Common myeloid progenitor, CD34-positive (primary cell): ENCODE data around the gene CAPZB.
A peak's percentile ranks its signal among the peaks of the same experiment; 100 is the strongest.

Experiments used
- CTCF ChIA-PET: fragments of 350-600 bp; sonication (Branson Sonifier 250); formaldehyde crosslinking; loops from one replicate; lab custom pipeline; 2021; ENCODE audit warnings: antibody characterized with exemption; lab: Charles Lee
- POLR2A ChIA-PET: fragments of 350-600 bp; sonication (Branson Sonifier 250); formaldehyde crosslinking; loops from one replicate; lab custom pipeline; 2021; ENCODE audit warnings: antibody characterized with exemption; lab: Charles Lee
- DNase-seq, 3 donors: peaks; one replicate each; pipeline versions ENCODE4 v3.0.0 to v3.0.0-alpha.2; 2013
- H3K27ac ChIP-seq, 2 experiments: 1 replicate in 1 of 2; 2 replicates in 1 of 2; pipeline ENCODE4 v1.7.0; 2013; ENCODE audit warnings: inconsistent platforms in 2 of 2, low read length in 2 of 2, mild to moderate bottlenecking in 2 of 2, low read depth in 1 of 2, moderate library complexity in 1 of 2; ENCODE audit not compliant: severe bottlenecking in 2 of 2, insufficient read depth in 1 of 2, poor library complexity in 1 of 2
- H3K27me3 ChIP-seq, 5 experiments: replicated peaks in 2 of 5; 1 replicate in 3 of 5; 2 replicates in 2 of 5; pipeline versions ENCODE4 v1.6.1 to v1.7.0; 2013; ENCODE audit warnings: low read length in 4 of 5, mild to moderate bottlenecking in 2 of 5, moderate library complexity in 2 of 5, inconsistent platforms in 1 of 5; ENCODE audit not compliant: insufficient read depth in 5 of 5, control insufficient read depth in 4 of 5
- H3K36me3 ChIP-seq, 4 experiments: 1 replicate in 2 of 4; 2 replicates in 2 of 4; pipeline versions ENCODE4 v1.6.1 to v1.7.0; 2013; ENCODE audit warnings: low read length in 3 of 4, control low read depth in 1 of 4, mild to moderate bottlenecking in 1 of 4; ENCODE audit not compliant: control insufficient read depth in 4 of 4, insufficient read depth in 4 of 4
- H3K4me1 ChIP-seq, 4 experiments: 1 replicate in 3 of 4; 2 replicates in 1 of 4; pipeline versions ENCODE4 v1.6.1 to v1.7.1; 2013; ENCODE audit warnings: low read length in 3 of 4, mild to moderate bottlenecking in 3 of 4, control low read depth in 1 of 4, inconsistent platforms in 1 of 4, moderate library complexity in 1 of 4; ENCODE audit not compliant: control insufficient read depth in 4 of 4, insufficient read depth in 4 of 4; ENCODE audit errors: control extremely low read depth in 1 of 4
- H3K4me3 ChIP-seq, 7 experiments: 1 replicate in 4 of 7; 2 replicates in 3 of 7; pipeline versions ENCODE4 v1.5.1 to v1.7.0; 2013; ENCODE audit warnings: mild to moderate bottlenecking in 7 of 7, low read length in 6 of 7, moderate library complexity in 6 of 7, inconsistent platforms in 2 of 7, low read depth in 2 of 7, control low read depth in 1 of 7; ENCODE audit not compliant: insufficient read depth in 4 of 7, control insufficient read depth in 1 of 7; ENCODE audit errors: extremely low read depth in 1 of 7
- H3K9me3 ChIP-seq, 5 experiments: 1 replicate in 4 of 5; 2 replicates in 1 of 5; pipeline versions ENCODE4 v1.6.1 to v1.7.1; 2013; ENCODE audit warnings: low read length in 4 of 5, mild to moderate bottlenecking in 2 of 5, inconsistent platforms in 1 of 5, low read depth in 1 of 5, moderate library complexity in 1 of 5; ENCODE audit not compliant: control insufficient read depth in 4 of 5, insufficient read depth in 2 of 5; ENCODE audit errors: control extremely low read depth in 1 of 5
- WGBS: methylation state at CpG from one replicate; pipeline ENCODE4 v1.1.5; 2013; ENCODE audit not compliant: insufficient coverage; 5-methylcytosine and 5-hydroxymethylcytosine counted together

CAPZB gene

DNA sequence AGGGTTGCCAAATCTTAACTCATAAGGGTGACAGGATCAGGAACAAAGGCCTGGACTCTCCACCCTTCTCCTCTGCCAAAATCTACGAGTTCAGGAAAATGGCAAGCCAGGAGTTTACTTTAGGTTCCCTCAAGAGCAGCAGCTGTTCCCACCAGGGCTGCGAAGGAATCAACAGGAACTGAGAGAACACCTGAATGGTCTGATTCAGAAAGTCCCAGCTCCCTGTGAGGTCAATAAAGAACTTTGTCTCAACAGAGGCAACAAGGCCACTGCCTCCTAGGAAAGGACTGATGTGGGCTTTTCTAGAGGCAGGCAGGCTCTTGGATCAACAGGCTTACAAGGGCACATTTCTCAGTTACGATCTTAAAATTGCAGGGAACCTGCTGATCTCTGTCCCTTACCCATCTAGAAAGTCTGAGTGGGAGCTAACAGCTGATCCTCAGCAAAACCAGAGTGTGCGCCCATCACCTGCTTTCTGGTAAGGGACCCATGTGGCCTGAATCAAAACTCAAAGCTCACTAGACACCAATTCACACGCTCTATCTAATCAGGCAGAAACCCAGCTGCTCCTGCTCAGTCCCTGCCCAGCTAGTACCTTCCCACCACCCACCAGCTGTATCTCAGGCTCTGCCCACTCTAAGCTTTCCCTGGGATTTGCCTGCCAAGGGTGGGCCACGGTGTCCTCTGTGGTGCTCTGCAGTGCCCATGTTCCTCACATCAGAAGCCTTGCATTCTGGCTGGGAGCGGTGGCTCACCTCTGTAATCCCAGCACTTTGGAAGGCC lies 83.1 kb downstream of the CAPZB start:
- H3K27ac ChIP-seq: no peak overlapping the region
- H3K4me3 ChIP-seq: no peak overlapping the region
- ChIA-PET CTCF (interaction anchor here (1.0 to 1.9 kb wide), 7 partner anchors 9 to 252 kb away, joined by 3 to 5 read pairs (median 4); no protein-coding TSS in a partner anchor), POLR2A (no interaction called here)
- no peak for DNase-seq
- peaks cover 2 to 48% (median 10%) of the 10 kb centered on the region in 4 experiments for H3K36me3 ChIP-seq
- H3K4me1 ChIP-seq: peaks cover 0 to 5% (median 0%) of the 10 kb centered on the region in 4 experiments
- no peaks in the 10 kb centered on the region for H3K9me3 ChIP-seq
- WGBS: 92% methylated on average over 5 of the region's 7 CpGs
- H3K27me3 ChIP-seq: no peaks in the 10 kb centered on the region

DNA sequence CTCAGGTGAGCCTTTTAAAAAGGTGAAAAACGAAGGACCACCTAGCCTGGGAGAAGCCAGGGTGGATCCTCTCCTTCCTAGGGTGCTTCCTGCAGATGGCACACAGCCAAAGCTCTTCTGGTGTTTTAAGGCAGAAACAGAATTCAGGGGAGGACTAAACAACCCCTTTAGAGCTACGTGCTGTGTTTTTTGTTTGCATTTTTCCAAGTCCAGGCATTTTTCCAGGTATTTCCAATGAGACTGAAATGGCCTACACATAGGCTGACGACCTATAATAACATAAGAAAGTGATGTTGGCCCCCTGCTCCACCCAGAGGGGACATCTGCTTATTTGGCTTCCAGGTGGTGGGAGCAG lies 83.8 kb downstream of the CAPZB start:
- H3K36me3 ChIP-seq: peaks cover 2 to 45% (median 10%) of the 10 kb centered on the region in 4 experiments
- CTCF ChIA-PET: interaction anchor here (1.0 to 2.3 kb wide), 5 partner anchors 13 to 252 kb away, joined by 3 to 5 read pairs (median 4); no protein-coding TSS in a partner anchor
- no peak for DNase-seq
- H3K27me3 ChIP-seq: no peaks in the 10 kb centered on the region
- H3K9me3 ChIP-seq: no peaks in the 10 kb centered on the region
- H3K4me1 ChIP-seq: peaks cover 0 to 5% (median 0%) of the 10 kb centered on the region in 4 experiments
- WGBS: 97% methylated on average over 3 of the region's 3 CpGs
- no peak overlapping the region for H3K4me3 ChIP-seq
- POLR2A ChIA-PET: no interaction called here
- no peak overlapping the region for H3K27ac ChIP-seq

DNA sequence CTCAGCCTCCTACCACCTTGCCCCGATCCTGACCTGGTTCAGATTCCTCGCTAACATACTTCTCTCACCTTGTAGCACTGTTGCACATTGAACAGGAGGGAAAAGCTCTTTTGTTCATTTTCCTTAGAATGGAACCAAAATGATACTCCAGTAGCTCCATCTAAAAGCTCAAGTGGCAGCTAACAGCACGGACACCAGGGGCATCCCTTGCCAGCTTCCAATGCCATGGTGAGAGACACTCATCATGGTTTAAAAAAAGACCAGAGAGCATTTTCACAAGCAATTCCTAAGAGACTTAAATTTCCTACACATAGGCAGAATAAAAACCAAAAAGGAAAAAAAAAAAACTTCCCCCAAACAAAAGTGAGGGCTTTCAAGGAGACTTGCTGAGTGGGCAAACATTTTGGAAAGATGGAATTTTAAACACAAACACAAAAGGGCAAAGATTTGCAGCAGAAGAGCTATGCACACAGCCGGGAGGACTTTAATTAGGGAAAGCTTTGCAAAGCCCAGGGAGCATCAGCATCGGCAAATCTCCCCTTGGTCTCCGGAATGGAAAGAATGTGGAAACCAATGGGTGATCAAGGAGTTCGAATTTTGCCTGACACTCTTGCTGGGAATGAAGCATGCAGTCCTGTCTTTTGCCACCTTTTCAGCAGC lies 84.3 kb downstream of the CAPZB start:
- CTCF ChIA-PET: interaction anchor here (1.1 to 2.3 kb wide), 4 partner anchors 13 to 253 kb away, joined by 3 to 5 read pairs (median 4); no protein-coding TSS in a partner anchor
- H3K36me3 ChIP-seq: peaks cover 5 to 46% (median 10%) of the 10 kb centered on the region in 4 experiments
- no peak overlapping the region for H3K4me3 ChIP-seq
- H3K27me3 ChIP-seq: no peaks in the 10 kb centered on the region
- WGBS: 91% methylated on average over 6 of the region's 7 CpGs
- POLR2A ChIA-PET: no interaction called here
- DNase-seq: no peak
- H3K9me3 ChIP-seq: no peaks in the 10 kb centered on the region
- H3K4me1 ChIP-seq: peaks cover 0 to 2% (median 0%) of the 10 kb centered on the region in 4 experiments
- no peak overlapping the region for H3K27ac ChIP-seq

DNA sequence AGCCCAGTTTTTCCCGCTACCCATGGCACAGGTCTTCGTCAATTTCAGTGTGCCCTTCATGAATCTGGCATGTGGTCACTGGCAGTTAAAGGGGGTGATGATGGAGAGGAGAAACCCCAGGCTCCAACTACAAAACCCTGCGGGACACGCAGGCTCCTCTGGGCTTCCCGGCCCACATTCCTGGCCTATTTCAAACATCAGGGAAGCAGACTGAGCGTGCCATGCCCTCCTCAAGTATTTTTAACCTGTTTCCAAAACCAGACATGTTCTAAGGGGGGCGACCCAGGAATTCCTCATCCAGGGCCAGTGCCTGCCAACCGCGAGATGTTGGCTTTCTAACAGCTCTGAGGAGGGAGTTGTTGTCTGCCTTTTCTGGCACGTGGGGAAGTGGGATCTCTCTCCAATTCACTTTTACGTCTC lies 85.1 kb downstream of the CAPZB start:
- WGBS: 100% methylated on average over 10 of the region's 11 CpGs
- Histone ChIP-seq H3K36me3 (peaks cover 10 to 50% (median 10%) of the 10 kb centered on the region in 4 experiments), H3K4me1 (no peaks in the 10 kb centered on the region), H3K4me3 (no peak overlapping the region), H3K27me3 (no peaks in the 10 kb centered on the region), H3K27ac (no peak overlapping the region), H3K9me3 (no peaks in the 10 kb centered on the region)
- no peak for DNase-seq
- ChIA-PET CTCF (interaction anchor here (1.3 to 2.3 kb wide), 3 partner anchors 14 to 23 kb away, joined by 3 to 5 read pairs (median 5); no protein-coding TSS in a partner anchor), POLR2A (no interaction called here)

DNA sequence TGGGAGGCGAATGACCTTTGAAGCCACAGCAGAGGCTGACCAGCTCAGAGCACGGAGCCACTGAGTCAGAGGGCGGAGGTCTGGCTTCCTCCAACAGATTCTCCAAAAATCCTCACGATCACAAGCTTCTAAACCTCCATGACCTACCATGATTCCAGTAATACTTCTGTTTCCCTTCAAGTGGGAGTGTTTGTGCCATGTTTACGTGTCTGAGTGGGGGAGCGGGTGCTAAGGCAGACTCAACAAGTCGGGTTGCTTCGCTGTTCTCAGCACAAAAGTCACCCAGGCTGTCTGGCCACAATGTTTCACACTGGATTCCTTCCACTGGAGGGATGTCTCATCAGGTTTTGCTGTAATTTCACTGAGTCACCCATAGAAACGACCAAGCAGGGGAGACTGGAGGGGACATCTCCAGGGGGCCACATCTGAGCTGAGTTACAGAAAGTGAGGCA lies 87.0 kb downstream of the CAPZB start:
- Histone ChIP-seq H3K9me3 (no peaks in the 10 kb centered on the region), H3K36me3 (peaks cover 6 to 43% (median 9%) of the 10 kb centered on the region in 4 experiments), H3K4me3 (no peak overlapping the region), H3K4me1 (peaks cover 0 to 7% (median 4%) of the 10 kb centered on the region in 4 experiments), H3K27ac (no peak overlapping the region), H3K27me3 (no peaks in the 10 kb centered on the region)
- WGBS: 88% methylated on average over 6 of the region's 9 CpGs
- POLR2A ChIA-PET: interaction anchor here (0.7 kb wide), 1 partner anchor 87 kb away, joined by 5 read pairs; the partner anchor contains the start of gene CAPZB
- CTCF ChIA-PET: interaction anchor here (1.1 to 1.7 kb wide), 4 partner anchors 9 to 253 kb away, joined by 3 to 8 read pairs (median 4); no protein-coding TSS in a partner anchor
- no peak for DNase-seq

DNA sequence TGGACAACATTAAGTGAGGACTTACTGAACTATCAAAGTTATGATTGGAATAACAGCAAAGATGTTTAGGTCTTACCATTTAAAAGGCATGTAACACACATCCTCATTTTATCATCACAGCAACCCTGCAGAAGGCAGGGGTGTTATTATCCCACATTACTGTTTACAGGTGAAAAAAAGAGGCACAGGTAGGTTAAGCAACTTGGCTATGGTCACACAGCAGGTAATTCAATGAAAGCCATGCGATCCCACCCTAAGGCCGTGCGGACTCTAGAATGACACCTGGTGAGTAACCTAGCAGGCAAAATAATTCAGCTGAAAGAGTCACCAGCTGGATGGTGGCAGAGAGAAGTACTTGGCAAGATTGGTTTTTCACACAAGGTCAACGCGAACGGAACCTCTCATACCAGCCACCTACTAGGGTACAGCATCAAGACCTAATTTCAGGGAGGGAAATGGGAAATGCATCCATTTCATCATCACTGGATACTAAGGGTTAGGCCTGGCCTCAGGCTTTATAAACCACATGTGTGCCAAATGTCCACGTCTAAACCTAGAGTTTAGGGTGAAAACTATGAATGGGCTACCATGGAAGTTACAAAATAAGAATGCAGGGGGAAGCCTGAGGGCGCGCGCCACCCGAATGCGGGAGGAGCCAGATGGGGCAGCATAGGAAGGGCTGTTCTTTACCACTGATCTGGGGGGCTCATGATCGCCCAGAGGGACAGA lies 88.0 kb downstream of the CAPZB start:
- H3K36me3 ChIP-seq: peaks cover 6 to 39% (median 8%) of the 10 kb centered on the region in 4 experiments
- ChIA-PET POLR2A (no interaction called here), CTCF (interaction anchor here (0.7 kb wide), 1 partner anchor 20 kb away, joined by 3 read pairs; no protein-coding TSS in a partner anchor)
- H3K9me3 ChIP-seq: no peaks in the 10 kb centered on the region
- H3K27me3 ChIP-seq: no peaks in the 10 kb centered on the region
- H3K27ac ChIP-seq: peak overlapping the region in 1 of 2 experiments; percentile 9
- H3K4me1 ChIP-seq: peaks cover 0 to 17% (median 14%) of the 10 kb centered on the region in 4 experiments
- no peak for DNase-seq
- no peak overlapping the region for H3K4me3 ChIP-seq
- 91% methylated on average over 13 of the region's 13 CpGs for WGBS
